DMS153 treated with DMSO at 0.1 percent for 48 hours (cell line): ENCODE results near the gene ADSS1.
"Not testable (repeated sequence)": the region's sequence is repeated elsewhere in the genome, so short reads cannot be mapped to it uniquely, and the experiment has no call there.

Source experiments
- DNase-seq: peaks from one replicate; lab custom pipeline; 2025; ENCODE audit not compliant: unreplicated experiment; lab: John Stamatoyannopoulos, UW

ADSS1 gene

DNA sequence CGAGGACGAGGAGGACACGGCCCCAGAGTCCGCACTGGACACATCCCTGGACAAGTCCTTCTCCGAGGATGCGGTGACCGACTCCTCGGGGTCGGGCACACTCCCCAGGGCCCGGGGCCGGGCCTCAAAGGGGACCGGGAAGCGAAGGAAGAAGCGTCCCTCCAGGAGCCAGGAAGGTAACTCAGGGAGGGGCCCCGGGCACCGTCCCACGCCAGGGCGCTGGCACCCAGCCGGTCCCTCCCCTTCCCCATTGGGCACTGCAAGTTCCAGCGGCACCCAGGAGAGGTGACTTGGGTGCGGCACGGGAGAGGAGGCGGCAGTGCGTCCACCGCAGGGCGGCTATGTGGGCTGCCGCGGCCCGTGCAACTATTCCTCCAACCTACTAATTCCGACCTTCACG is 9.3 kb upstream of the ADSS1 start:
- no peak for DNase-seq

DNA sequence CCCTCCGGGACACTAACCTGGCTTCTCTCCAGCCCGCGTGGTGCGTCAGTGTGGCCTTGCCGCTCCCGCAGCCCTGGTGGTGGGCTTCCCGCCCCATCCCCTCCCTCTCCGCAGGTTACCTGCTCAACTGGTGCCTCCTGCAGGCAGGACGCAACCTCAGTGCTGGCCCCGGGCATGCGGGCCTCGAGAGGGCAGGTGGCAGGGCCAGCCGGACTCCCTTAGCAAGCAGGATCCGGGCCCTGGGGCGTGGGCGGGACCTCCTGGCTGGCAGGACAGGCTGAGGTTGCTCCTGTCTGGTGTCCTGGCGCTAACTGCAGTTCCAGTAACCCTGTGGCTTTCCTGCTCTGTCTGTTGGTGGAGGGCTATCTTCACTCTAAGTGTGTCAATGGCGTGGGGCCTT is 8.6 kb upstream of the ADSS1 start:
- DNase-seq: no peak

DNA sequence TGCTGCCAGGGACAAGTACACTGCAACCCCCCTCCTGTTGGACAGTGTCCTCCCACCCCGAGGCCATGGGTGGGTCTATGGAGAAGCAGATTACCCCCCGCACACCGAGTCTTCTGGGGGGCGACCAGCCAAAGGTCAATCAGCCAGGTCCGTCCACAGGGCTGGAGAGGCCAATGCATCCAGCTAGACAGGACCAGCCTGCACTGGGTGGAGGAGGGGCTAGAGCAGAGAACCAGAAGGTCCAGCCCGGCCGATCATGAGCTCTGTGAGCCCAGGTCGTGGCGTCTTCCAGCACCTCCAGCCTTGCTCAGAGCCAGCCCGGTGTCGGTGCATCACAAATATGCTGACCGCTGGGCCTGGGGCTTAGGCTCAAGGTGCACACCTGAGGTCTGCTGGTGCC is 8.2 kb upstream of the ADSS1 start:
- DNase-seq: no peak

DNA sequence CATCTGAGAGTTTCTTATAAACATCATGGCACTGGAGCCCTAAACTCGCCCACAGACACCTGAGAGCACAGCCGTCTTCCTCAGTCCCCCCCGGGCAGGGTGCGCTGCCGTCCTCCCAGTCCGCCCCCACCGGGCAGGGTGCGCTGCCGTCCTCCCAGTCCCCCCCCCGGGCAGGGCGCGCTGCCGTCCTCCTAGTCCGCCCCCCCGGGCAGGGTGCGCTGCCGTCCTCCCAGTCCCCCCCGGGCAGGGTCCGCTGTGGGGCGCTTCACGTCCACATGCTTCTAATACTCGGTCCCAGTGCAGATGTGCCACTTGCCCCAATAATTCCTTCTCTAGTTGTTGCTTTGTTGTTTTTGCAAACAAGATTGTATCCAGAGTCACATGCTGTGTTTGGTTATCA is 6.9 kb upstream of the ADSS1 start:
- DNase-seq: no peak

DNA sequence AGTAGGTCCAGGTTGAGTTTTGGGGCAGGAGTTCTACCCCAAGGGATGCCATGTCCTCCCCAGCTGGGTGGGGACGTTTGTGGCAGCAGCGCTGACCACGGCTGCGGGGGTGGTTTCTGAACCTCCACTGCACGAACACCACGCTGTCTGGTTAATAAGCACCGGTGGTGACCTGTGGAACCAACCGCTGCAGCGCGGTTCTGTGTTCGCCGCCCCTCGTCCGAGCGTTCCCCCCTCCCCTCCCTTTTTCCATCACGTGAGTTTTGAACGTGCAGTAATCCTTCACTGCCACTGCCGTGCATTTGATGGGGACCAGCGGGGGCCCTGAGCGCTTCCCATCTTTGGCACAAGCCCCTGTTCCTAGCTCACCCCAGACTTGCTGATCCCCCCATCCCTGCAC is 6.4 kb upstream of the ADSS1 start:
- DNase-seq: no peak

DNA sequence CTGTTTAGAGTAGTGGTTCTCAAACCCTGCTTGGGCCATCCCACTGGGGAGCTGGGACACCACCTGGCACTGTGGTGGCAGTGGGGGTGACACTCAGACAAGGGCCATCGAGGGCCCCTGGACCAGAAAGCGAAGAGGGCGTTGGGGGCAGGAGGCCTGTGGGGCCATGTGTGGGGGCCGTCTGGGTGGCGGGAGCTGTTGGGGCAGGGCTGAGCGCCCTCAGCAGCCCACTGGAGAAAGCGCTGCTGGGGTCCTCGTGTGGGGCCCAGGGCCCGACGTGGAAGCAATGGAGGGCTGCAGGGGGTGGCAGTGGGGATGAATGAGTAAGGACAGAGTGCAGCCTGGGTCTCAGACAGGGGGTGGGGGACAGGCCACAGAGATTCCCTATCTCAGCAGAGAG is 5.9 kb upstream of the ADSS1 start:
- no peak for DNase-seq

DNA sequence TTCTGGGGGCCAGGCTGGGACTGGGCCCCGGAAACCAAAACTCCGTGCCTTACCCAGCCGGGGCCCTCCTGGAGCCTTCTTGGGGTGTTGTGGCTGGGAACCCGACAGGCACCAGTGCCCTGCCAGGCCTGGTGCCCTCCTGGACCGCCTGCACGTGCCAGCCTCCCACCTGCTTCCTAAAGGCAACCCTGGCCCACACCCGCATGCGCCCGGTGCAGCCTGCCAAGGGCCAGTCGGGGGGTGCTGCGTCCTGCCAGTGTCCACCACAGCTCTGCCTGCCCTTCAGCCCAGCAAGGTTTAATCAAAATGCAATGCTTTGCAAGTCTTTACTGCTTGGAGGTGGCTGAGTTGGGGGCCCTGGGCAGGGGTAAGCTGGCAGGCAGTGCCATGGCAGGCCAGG is 5.2 kb upstream of the ADSS1 start:
- DNase-seq: no peak

DNA sequence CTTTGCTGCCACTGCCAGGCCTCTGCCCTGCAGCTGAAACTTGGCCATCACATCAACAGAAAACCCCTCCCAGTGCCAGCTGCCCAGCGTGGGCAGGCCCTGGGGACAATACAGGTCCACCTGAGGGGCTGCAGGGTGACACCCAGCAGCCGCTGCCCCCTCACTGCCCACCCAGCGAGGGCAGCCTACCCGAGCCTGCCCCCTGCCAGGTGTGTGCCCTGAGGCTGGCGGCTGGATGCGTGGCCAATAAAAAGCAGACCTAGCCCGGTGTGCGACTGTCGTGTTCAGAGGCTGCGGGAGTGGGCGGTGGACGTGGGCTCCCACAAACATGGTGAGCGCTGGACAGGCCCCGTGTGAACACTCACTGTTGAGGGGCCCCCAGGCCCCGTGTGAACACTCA is 4.7 kb upstream of the ADSS1 start:
- no peak for DNase-seq

DNA sequence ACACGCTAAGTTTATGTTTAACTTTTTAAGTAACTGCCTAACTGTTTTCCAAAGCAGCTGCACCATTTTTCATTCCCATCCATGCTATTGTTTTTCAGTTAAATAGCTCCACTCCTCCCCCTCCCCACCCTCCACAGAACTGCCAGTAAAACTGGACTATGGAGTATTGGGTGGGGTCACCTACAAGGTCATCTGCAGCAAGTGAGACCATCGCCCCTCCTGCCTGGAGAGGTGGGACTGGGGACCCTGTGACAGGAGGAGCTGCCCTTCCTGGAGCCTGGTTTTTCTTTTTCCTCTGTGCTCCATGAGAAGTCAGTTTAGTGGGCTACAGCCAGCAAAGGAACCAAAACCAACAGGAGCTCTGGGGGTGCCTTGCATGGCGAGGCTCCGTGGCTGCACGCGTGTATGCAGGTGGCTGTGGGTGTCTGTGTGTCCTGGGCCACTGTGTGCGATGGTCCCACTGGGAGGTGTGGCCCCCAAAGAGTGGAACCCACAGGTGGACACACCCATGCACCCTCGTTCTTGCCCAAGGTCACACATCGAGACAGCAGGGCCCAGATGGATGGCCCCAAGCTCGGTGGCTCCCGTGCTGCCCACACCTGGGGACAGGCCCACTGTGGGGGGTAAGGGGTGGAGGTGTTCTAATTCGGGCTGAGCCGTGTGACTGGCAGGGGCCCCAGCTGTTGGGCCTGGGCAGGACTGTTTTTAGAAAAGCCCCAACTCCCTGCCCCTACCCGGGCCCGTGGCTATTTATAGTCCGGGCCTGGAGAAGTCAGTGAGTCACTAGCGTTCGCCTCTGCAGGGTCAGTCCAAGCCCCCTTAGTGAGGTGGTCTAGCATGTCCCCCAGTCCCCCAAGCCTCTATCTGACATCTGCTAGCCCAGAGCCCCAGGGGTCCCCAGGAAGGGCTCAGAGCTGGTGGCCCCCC is 2.3 kb upstream of the ADSS1 start:
- DNase-seq: no peak

DNA sequence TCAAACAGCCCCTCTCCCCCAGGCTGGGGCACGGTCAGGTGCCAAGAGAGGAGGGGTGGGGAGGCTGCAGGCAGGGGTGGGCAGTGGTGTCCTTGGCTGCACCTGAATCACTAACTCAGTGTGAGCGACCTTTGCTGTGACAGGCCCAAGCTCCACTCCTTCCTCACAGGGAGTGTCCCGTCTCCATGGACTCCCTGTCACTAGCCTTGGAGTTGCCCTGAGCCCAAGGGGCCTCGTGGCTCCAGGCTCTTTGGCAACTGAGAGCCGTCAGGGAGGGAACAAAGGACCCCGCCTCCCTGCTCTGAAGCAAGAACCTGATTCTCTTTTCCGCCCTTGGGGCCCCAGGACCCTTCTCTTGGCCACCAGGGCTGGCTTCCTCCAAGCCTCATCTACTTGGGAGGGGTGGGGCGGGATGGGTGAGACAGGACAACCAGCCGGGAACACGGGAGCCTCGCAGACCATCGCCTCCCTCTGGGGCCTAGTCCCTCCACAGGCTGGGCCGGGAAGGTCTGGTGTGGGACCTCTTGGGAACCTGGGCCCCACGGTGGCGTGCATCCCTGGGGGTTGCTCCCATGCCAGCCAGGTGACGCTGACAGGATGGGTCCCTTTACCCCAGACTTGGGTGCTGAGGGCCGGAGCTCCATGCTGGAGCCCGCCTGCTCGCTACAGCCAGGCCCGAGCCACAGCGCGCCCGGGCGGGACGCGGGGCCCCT is 935 bp upstream of the ADSS1 start:
- no peak for DNase-seq

DNA sequence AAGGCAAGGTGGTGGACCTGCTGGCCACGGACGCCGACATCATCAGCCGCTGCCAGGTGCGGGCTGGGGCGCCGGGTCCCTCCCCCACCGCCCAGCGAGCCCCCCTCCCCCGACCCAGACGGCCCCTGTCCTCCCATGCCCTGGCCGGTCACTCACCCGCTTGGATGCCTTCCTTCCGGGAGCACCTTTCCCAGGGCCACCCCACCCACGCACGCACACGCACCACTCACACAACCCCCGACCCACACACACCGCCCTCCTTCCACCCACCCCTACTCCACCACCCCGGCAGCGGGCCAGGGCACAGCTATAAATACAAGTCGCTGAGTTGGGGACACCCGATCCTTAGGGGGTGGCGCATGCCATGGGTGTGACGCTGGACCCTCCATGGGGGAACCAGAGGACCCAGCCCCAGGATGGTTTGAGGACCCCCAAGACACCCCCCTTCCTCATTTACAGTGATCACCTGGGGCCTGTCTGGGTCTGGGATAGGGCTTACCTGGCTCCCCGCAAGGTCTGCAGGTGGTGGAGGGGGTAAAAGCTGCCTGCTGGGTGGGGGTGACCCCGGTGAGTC is 465 bp downstream of the ADSS1 start:
- no peak for DNase-seq

DNA sequence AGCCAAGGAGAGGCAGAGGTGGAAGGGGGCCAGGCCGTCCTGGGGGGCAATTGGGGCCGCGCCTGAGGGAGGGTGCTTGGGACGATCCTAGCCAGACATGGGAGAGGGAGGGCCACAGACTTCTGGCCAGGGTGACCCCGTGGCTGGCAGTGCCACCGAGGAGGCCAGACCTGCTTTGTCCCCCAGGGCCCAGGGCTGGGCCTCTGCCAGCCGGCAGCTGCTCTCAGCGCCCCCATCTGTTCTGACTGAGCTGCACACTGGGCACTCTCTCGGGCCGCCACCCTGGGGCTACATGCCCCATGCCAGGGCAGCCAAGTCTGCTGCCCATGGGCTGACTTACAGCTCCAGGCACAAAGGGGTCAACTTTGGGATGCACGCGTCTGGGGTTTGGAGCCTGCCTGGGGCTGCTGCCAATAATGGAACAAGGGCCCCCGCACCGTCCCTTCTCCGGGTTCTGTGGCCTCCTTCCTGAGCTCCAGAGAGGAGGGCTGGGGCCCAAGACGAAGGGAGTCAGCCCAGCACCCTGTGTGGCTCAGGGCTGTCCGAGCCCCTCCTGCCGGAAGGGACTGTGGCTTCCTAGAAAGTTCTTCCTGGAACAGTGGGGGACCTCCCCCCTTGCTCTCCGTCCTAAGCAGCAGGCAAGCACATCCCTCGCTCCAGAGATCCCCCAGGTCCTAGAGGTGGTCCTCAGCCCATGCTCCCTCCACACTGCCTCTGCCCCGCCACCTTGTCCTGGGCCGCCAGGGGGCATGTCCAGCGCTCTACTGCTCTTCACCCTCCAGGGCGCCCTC is 1.1 kb downstream of the ADSS1 start:
- no peak for DNase-seq

DNA sequence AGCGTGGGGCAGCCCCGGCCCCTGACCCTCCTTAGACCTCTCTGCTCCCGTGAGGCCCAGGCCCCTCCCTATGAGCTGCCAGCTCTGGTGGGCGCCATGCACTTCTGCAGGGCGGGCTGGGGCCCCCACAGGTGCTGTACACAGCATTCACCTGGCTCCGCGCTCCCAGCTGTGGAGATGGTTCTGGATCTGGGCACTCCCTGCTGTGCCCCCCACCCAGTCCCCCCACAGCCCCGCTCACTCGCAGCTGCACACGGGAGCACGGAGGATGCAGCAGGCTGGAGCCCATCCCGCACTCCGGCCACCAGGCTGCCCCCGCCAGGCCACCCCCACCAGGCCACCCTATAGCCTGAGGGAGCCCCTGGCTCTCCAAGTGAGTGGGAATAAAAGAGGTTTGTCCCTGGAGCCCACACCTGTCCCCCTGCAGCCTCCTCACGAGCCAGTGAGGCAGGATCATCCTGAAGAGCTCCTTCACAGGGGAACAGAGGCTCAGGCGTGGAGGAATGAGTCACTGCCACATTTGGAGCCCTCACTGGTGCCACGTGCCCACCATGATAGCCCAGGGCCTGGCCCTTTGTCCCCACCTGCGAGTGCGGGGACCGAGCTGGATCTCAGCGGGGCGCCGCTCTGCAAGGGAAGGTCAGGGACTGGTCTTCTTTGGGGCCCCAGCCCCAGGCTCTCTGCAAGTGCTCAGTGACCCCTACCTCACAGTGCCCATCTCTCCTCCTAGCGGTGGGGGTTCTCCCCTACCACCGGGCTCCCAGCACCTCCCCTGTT is 1.9 kb downstream of the ADSS1 start:
- DNase-seq: no peak

DNA sequence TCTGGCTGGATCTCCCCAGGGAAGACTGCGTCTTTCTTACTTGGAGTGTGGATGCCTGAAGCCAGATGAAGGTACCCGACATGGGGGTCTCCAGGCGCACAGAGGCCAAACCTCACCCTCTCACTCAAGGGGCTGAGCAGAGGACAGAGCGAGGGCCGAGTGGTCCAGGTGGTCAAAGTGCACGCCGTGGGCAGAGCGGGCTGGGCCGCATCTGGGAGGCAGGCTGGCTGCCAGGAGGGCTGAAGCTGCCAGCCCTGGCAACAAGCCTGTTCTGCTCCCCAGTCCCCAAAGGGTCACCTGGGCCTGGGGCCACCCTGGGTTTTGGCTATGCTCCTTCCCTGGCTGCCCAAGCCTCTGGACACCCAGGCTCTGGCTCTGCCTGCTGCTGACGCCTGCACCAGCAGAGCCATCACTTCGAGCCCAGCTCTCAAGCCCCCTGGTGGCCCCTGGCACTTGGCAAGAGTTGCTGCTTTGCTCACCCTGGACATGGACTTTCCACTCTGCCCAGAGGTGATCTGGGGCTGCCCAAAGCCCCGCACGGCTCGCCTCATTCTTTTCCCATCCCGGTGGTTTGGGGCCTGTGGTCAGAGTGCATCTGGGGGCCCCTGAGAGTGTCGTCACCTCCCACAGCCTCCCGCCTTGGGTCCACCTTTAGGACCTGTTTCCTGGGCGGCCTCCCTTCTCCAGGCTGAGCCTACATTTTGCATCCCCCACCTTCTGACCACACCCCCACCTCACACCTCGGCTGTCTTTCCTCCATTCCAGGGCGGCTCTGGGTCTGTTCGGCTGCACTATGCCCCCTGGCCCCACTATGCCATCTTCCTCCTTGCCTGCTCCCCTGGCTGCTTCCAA is 2.8 kb downstream of the ADSS1 start:
- no peak for DNase-seq

DNA sequence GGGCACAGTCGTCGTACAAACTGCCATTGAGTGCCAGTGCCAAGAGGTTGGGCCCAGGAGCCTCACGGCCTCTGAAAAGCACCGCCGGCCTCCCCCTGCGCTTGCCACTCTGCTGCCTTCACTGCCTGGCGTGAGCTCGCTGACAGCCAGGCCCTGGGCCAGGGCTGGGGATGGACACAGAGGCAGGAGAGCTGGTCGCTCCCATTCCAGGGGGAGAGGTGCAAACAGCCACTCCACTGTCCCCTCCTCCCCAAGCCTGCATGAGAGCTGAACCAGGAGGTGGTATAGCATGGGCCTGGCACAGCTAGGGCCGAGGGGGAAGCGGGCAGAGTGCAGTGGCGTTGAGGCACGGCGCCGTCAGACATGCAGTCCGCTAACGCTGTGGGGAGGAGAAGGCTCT is 4.6 kb downstream of the ADSS1 start:
- no peak for DNase-seq

DNA sequence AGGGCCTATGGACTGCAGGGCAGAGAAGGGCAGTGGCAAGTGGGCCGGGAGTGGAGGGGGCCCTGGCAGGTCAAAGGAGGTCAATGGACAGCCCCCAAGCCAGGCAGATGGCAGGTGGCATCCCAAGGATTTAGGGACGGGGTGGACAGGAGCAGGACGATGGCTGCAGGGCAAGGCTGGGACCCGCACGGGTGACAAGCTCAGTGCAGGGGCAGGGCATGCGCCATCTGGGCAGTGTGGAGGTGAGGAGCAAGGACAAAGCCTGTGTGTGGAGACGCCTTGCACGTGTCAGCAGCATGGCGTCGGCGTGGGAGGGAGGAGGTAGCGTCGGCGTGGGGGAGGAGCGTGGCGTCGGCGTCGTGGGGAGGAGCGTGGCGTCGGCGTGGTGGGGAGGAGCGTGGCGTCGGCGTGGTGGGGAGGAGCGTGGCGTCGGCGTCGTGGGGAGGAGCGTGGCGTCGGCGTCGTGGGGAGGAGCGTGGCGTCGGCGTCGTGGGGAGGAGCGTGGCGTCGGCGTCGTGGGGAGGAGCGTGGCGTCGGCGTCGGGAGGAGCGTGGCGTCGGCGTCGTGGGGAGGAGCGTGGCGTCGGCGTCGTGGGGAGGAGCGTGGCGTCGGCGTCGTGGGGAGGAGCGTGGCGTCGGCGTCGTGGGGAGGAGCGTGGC is 5.3 kb downstream of the ADSS1 start:
- not testable (repeated sequence) for DNase-seq

DNA sequence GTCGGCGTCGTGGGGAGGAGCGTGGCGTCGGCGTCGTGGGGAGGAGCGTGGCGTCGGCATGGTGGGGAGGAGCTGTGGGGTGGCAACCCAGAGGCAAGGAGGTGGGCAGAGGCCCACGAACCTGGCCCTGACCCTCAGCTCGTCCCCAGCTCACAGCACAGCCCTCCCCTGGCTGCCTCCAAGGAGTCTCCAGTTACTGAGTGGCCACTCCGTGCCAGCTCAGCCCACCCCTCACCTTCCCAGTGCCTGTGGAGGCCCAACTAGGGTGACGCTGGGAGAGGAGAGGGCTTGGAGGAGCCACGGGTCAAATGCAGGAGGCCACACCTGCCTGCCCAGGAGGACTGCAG is 5.8 kb downstream of the ADSS1 start:
- no peak for DNase-seq

DNA sequence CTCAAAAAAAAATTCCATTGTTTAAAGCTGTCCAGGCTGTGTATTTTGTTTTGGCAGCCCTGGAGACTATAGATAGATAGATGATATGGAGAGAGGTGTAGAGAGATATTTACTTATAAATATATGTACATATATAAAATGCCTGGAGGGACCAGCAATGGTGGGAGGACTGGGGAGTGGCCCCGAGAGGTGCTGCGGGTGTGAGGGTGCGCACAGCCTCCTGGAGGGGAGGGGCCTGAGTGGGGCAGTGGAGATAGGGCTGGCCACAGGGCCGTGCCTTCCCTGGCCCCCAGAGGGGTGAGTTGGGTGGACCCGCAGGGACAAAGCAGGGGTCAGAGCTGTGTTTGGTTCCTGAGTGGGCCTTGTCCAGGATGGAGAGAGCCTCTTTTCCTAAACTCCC is 6.5 kb downstream of the ADSS1 start:
- DNase-seq: no peak
